Neural cell (in vitro differentiated cells): ENCODE measurements around the gene ATP6V0E2. TPM values are rescaled to one million over a fixed set of nuclear protein-coding genes. Genes with fewer than 3 reads are reported as not detected.

ENCODE experiments used
- H2AFZ ChIP-seq: fragments of 200-600, 300-800 bp; sonication (generic), shearing (Covaris generic); 2 replicates; pipeline ENCODE4 v1.6.0; 2014; ENCODE audit warnings: low read depth, mild to moderate bottlenecking, antibody characterized with exemption, low read length, moderate library complexity
- H3F3A ChIP-seq: fragments of 200-600 bp; shearing (Covaris generic); 2 replicates; pipeline ENCODE4 v1.6.1; 2016; ENCODE audit warnings: mild to moderate bottlenecking, moderate library complexity, mixed read lengths, antibody characterized with exemption, low read length; ENCODE audit not compliant: insufficient read depth, poor library complexity, severe bottlenecking
- H3K27ac ChIP-seq: fragments of 200-600, 300-800 bp; sonication (generic), shearing (Covaris generic); 2 replicates; pipeline ENCODE4 v1.5.1; 2014; ENCODE audit warnings: mild to moderate bottlenecking, low read length, moderate library complexity
- H3K27me3 ChIP-seq: fragments of 300-800, 200-600 bp; sonication (generic), shearing (Covaris generic); 2 replicates; pipeline ENCODE4 v1.6.0; 2014; ENCODE audit warnings: mild to moderate bottlenecking, low read depth, low read length, moderate library complexity; ENCODE audit not compliant: insufficient read depth
- H3K36me3 ChIP-seq: fragments of 300-800, 200-600 bp; sonication (generic), shearing (Covaris generic); 2 replicates; pipeline ENCODE4 v1.5.1; 2014; ENCODE audit warnings: mild to moderate bottlenecking, antibody characterized with exemption, low read length, moderate library complexity; ENCODE audit not compliant: insufficient read depth
- H3K4me2 ChIP-seq: fragments of 300-800, 200-600 bp; sonication (generic), shearing (Covaris generic); 2 replicates; pipeline ENCODE4 v1.6.0; 2014; ENCODE audit warnings: mild to moderate bottlenecking, low read length
- H3K4me3 ChIP-seq: fragments of 300-800, 200-600 bp; sonication (generic), shearing (Covaris generic); 2 replicates; pipeline ENCODE4 v1.5.1; 2014; ENCODE audit warnings: mild to moderate bottlenecking, low read length, moderate library complexity
- H3K79me2 ChIP-seq: fragments of 200-600 bp; shearing (Covaris generic); replicated peaks from 2 replicates; pipeline ENCODE4 v1.6.0; 2014; ENCODE audit warnings: mild to moderate bottlenecking, low read length, moderate library complexity; ENCODE audit not compliant: insufficient read depth
- H3K9ac ChIP-seq: fragments of 300-800, 200-600 bp; sonication (generic), shearing (Covaris generic); 2 replicates; pipeline ENCODE4 v1.6.1; 2016; ENCODE audit warnings: mild to moderate bottlenecking, low read length, mixed read lengths
- H3K9me2 ChIP-seq: fragments of 200-600 bp; shearing (Covaris generic); 2 replicates; pipeline ENCODE4 v1.6.1; 2016; ENCODE audit warnings: mild to moderate bottlenecking, low read length, mixed read lengths; ENCODE audit not compliant: insufficient read depth
- H3K9me3 ChIP-seq: fragments of 200-600, 300-800 bp; sonication (generic), shearing (Covaris generic); 2 replicates; pipeline ENCODE4 v1.6.1; 2016; ENCODE audit warnings: mild to moderate bottlenecking, mixed run types, low read length, moderate library complexity, mixed read lengths
- H4K20me1 ChIP-seq: fragments of 200-600 bp; shearing (Covaris generic); 2 replicates; pipeline ENCODE4 v1.6.1; 2016; ENCODE audit warnings: mild to moderate bottlenecking, mixed run types; ENCODE audit not compliant: insufficient read depth
- CTCF ChIP-seq: fragments of 450-650 bp; IDR thresholded peaks from 2 replicates; pipeline ENCODE4 v1.5.1; 2014; ENCODE audit warnings: antibody characterized with exemption, mild to moderate bottlenecking, moderate library complexity; ENCODE audit not compliant: poor library complexity, severe bottlenecking
- EP300 ChIP-seq: fragments of 450-650 bp; conservative IDR thresholded peaks from 2 replicates; pipeline ENCODE4 v1.6.1; 2014; ENCODE audit warnings: antibody characterized with exemption, mild to moderate bottlenecking, moderate library complexity; ENCODE audit not compliant: poor library complexity, severe bottlenecking
- EZH2 ChIP-seq: fragments of 200-600, 300-800 bp; shearing (Covaris generic), sonication (generic); IDR thresholded peaks from 2 replicates; pipeline ENCODE4 v1.6.1; 2014; ENCODE audit warnings: antibody characterized with exemption, low read length, borderline replicate concordance, mild to moderate bottlenecking; ENCODE audit not compliant: insufficient read depth, poor library complexity, severe bottlenecking
- MXI1 ChIP-seq: fragments of 450-650 bp; conservative IDR thresholded peaks from 2 replicates; pipeline ENCODE4 v1.6.1; 2014; ENCODE audit warnings: antibody characterized with exemption, mild to moderate bottlenecking; ENCODE audit not compliant: poor library complexity, severe bottlenecking
- POLR2AphosphoS5 ChIP-seq: IDR thresholded peaks from 2 replicates; pipeline ENCODE4 v1.6.1; 2012
- RAD21 ChIP-seq: fragments of 450-650 bp; conservative IDR thresholded peaks from 2 replicates; pipeline ENCODE4 v1.6.1; 2014; ENCODE audit warnings: antibody characterized with exemption, mild to moderate bottlenecking, moderate library complexity
- SMC3 ChIP-seq: fragments of 450-650 bp; conservative IDR thresholded peaks from 2 replicates; pipeline ENCODE4 v1.6.1; 2014; ENCODE audit warnings: antibody characterized with exemption, mild to moderate bottlenecking, moderate library complexity; ENCODE audit not compliant: poor library complexity
- TAF1 ChIP-seq: IDR thresholded peaks from 2 replicates; pipeline ENCODE4 v1.6.1; 2012; ENCODE audit warnings: low read depth
- polyA plus RNA-seq: library from polyadenylated mRNA; depleted of rRNA; stranded (reverse); fragments of >200 nt; gene quantifications from 2 replicates; pipeline ENCODE4 v1.2.3, GENCODE V29; 2014
- TF ChIP-seq, protein P1 (sequence below): IDR thresholded peaks from 2 replicates; pipeline ENCODE4 v1.6.1; 2012; ENCODE audit warnings: borderline replicate concordance

The ATP6V0E2 gene
- polyA plus RNA-seq, 1 donor from 2014 or later = 550 TPM

DNA sequence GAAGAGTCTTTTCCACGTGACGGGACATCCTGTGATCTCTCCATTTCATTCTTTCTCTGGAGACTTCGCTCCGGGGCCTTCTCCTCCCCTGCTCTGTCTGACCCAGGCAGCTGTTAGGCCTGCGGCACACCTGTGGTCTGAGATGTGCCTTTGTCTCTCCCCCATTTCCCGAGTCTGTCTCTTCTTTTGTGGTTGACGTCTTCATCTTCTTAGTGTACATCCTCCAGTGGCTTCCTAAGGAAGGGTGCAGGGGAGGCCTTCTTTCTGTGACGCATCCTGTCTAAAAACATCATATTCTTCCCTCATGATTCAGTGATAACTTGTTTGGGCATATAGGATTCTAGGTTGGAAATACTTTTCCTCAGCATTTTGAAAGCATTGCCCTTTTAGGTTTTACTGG is 17.2 kb upstream of the ATP6V0E2 start:
- Histone ChIP-seq H3K4me2 (no peak overlapping the region), H3K36me3 (peaks cover 6% of the 10 kb centered on the region), H4K20me1 (no peaks in the 10 kb centered on the region), H3K79me2 (no peaks in the 10 kb centered on the region), H3K4me3 (no peak overlapping the region), H3K27ac (no peak overlapping the region), H3F3A (no peaks in the 10 kb centered on the region), H3K9me3 (no peaks in the 10 kb centered on the region), H3K9me2 (no peaks in the 10 kb centered on the region), H3K9ac (no peak overlapping the region), H3K27me3 (no peaks in the 10 kb centered on the region), H2AFZ (no peak overlapping the region)
- TF ChIP-seq SMC3 (no peak), EZH2 (no peak)

GRCh38 chr7:149859369-149859768 is 14.4 kb upstream of the ATP6V0E2 start:
- H3K9me3 ChIP-seq = no peaks in the 10 kb centered on the region
- no peaks in the 10 kb centered on the region for H3K79me2 ChIP-seq
- no peaks in the 10 kb centered on the region for H4K20me1 ChIP-seq
- no peak overlapping the region for H3K9ac ChIP-seq
- H3K9me2 ChIP-seq = no peaks in the 10 kb centered on the region
- no peaks in the 10 kb centered on the region for H3K27me3 ChIP-seq
- H3F3A ChIP-seq = no peaks in the 10 kb centered on the region
- no peak overlapping the region for H3K4me3 ChIP-seq
- peaks cover 6% of the 10 kb centered on the region for H3K36me3 ChIP-seq
- TF ChIP-seq RAD21 (no peak), CTCF (no peak), TAF1 (no peak), POLR2AphosphoS5 (no peak), EZH2 (no peak), EP300 (no peak), SMC3 (no peak), MXI1 (no peak)
- TF ChIP-seq, protein P1, sequence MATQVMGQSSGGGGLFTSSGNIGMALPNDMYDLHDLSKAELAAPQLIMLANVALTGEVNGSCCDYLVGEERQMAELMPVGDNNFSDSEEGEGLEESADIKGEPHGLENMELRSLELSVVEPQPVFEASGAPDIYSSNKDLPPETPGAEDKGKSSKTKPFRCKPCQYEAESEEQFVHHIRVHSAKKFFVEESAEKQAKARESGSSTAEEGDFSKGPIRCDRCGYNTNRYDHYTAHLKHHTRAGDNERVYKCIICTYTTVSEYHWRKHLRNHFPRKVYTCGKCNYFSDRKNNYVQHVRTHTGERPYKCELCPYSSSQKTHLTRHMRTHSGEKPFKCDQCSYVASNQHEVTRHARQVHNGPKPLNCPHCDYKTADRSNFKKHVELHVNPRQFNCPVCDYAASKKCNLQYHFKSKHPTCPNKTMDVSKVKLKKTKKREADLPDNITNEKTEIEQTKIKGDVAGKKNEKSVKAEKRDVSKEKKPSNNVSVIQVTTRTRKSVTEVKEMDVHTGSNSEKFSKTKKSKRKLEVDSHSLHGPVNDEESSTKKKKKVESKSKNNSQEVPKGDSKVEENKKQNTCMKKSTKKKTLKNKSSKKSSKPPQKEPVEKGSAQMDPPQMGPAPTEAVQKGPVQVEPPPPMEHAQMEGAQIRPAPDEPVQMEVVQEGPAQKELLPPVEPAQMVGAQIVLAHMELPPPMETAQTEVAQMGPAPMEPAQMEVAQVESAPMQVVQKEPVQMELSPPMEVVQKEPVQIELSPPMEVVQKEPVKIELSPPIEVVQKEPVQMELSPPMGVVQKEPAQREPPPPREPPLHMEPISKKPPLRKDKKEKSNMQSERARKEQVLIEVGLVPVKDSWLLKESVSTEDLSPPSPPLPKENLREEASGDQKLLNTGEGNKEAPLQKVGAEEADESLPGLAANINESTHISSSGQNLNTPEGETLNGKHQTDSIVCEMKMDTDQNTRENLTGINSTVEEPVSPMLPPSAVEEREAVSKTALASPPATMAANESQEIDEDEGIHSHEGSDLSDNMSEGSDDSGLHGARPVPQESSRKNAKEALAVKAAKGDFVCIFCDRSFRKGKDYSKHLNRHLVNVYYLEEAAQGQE = no peak
- no peak overlapping the region for H2AFZ ChIP-seq
- no peak overlapping the region for H3K4me2 ChIP-seq
- no peak overlapping the region for H3K27ac ChIP-seq

DNA sequence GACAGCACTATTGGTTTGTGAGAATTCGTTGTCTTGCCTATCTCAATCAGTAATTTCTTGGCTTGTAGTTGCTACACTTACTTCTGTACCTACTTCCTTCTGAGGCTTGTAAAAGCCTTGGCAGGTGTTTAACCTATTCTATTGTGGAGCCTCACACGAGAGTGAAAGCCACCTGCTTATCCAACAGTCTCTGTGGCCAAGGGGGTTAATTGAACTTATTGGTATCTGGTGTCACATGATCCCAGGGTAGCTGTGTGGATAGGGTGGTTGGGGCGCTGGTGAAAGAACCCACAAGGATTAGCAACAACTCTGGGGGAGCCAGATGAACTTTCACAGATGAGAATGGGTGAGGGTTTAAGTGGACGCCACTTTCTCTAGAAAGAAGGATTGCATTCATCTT is 13.9 kb upstream of the ATP6V0E2 start:
- Histone ChIP-seq H3K4me2 (no peak overlapping the region), H3K27ac (no peak overlapping the region), H4K20me1 (no peaks in the 10 kb centered on the region), H3K9ac (no peak overlapping the region), H3K9me2 (no peaks in the 10 kb centered on the region), H2AFZ (no peak overlapping the region), H3F3A (no peaks in the 10 kb centered on the region), H3K9me3 (no peaks in the 10 kb centered on the region), H3K27me3 (no peaks in the 10 kb centered on the region), H3K36me3 (peaks cover 6% of the 10 kb centered on the region), H3K79me2 (no peaks in the 10 kb centered on the region), H3K4me3 (no peak overlapping the region)
- TF ChIP-seq MXI1 = no peak
- no peak for TF ChIP-seq EP300
- TF ChIP-seq CTCF = no peak
- no peak for TF ChIP-seq RAD21
- no peak for TF ChIP-seq SMC3
- TF ChIP-seq, protein P1 = no peak
- TF ChIP-seq TAF1 = no peak
- no peak for TF ChIP-seq EZH2
- no peak for TF ChIP-seq POLR2AphosphoS5
